ENCODE measurements around the gene KMT5C.

KMT5C gene

GRCh38 chr19:55341171-55341588 is 1.5 kb downstream of the KMT5C start:
- peak; percentile 17 for DNase-seq (ENCODE audit: low read depth)
- H3K4me3 ChIP-seq (ENCODE audit: low read depth, low read length) = peak overlapping the region; percentile 97
- TF ChIP-seq CTCF (IDR thresholded peaks at IDR 0.05; ENCODE audit: control insufficient read depth, extremely low read depth, insufficient read depth) = no peak

GRCh38 chr19:55341595-55342531 is 2.2 kb downstream of the KMT5C start:
- no peak for DNase-seq (ENCODE audit: low read depth)
- no peak for TF ChIP-seq CTCF (IDR thresholded peaks at IDR 0.05; ENCODE audit: control insufficient read depth, extremely low read depth, insufficient read depth)
- peak overlapping the region; percentile 97 for H3K4me3 ChIP-seq (ENCODE audit: low read depth, low read length)

- no peak for TF ChIP-seq CTCF (IDR thresholded peaks at IDR 0.05; ENCODE audit: control insufficient read depth, extremely low read depth, insufficient read depth)
- no peak overlapping the region for H3K4me3 ChIP-seq (ENCODE audit: low read depth, low read length)
- no peak for DNase-seq (ENCODE audit: low read depth)
Measured at GRCh38 chr19:55344444-55344843, 4.8 kb downstream of the KMT5C start.

GRCh38 chr19:55345101-55345817 is 5.6 kb downstream of the KMT5C start:
- H3K4me3 ChIP-seq (ENCODE audit: low read depth, low read length) = no peak overlapping the region
- DNase-seq (ENCODE audit: low read depth) = no peak
- no peak for TF ChIP-seq CTCF (IDR thresholded peaks at IDR 0.05; ENCODE audit: control insufficient read depth, extremely low read depth, insufficient read depth)

GRCh38 chr19:55345818-55346724 is 6.4 kb downstream of the KMT5C start:
- DNase-seq (ENCODE audit: low read depth) = no peak
- TF ChIP-seq CTCF (IDR thresholded peaks at IDR 0.05; ENCODE audit: control insufficient read depth, extremely low read depth, insufficient read depth) = no peak
- H3K4me3 ChIP-seq (ENCODE audit: low read depth, low read length) = no peak overlapping the region

- no peak for TF ChIP-seq CTCF (IDR thresholded peaks at IDR 0.05; ENCODE audit: control insufficient read depth, extremely low read depth, insufficient read depth)
Measured at GRCh38 chr19:55346725-55347441, 7.2 kb downstream of the KMT5C start.

More at GRCh38 chr19:55346725-55347441, 7.2 kb downstream of the KMT5C start:
- DNase-seq (ENCODE audit: low read depth) = no peak
- no peak overlapping the region for H3K4me3 ChIP-seq (ENCODE audit: low read depth, low read length)
